ENCODE results near the gene TNFRSF11A.

- TF ChIP-seq TAF1 (IDR thresholded peaks at IDR 0.05; ENCODE audit: borderline replicate concordance, low read depth, low read length) = no peak
- no peak for TF ChIP-seq POLR2A (IDR thresholded peaks at IDR 0.05; ENCODE audit: low read depth, low read length)
Measured at GRCh38 chr18:62372882-62373281, 47.8 kb downstream of the TNFRSF11A start.

All from GM12892 (cell line).